Ovary (tissue), 9 donors: ENCODE results near the gene ADCY9. TPM values are rescaled to one million over a fixed set of nuclear protein-coding genes. Genes with fewer than 3 reads are reported as not detected.

Source experiments
- DNase-seq, 5 donors: peaks; one replicate each; pipeline ENCODE4 v3.0.0-alpha.2; 2019 to 2020
- H3K27ac ChIP-seq, 2 donors: fragments of 200-600 bp; one replicate each; pipeline versions ENCODE4 v1.5.1 to v1.8.0; 2019 to 2022
- H3K27me3 ChIP-seq: fragments of 200-600 bp; one replicate; pipeline ENCODE4 v1.8.0; 2022
- H3K36me3 ChIP-seq: fragments of 200-600 bp; sonication (generic); one replicate; pipeline ENCODE4 v1.5.1; 2019
- H3K4me1 ChIP-seq: one replicate; pipeline ENCODE4 v1.8.1; 2013; ENCODE audit warnings: mild to moderate bottlenecking, moderate library complexity; ENCODE audit not compliant: insufficient read depth
- H3K4me3 ChIP-seq: fragments of 200-600 bp; sonication (generic); one replicate; pipeline ENCODE4 v1.5.1; 2017
- H3K9me3 ChIP-seq, 2 donors: fragments of 200-600 bp in 1 of 2; sonication (generic) in 1 of 2; one replicate each; pipeline versions ENCODE4 v1.5.1 to v1.8.1; 2013 to 2019; ENCODE audit warnings: mild to moderate bottlenecking in 1 of 2, moderate library complexity in 1 of 2
- CTCF ChIP-seq, 3 donors: fragments of 450-650 bp in 2 of 3; fragments of 200-600 bp in 1 of 3; IDR thresholded peaks; one replicate each; pipeline versions ENCODE4 v1.5.1 to v1.8.0; 2016 to 2022; ENCODE audit warnings: antibody characterized with exemption in 3 of 3, mild to moderate bottlenecking in 1 of 3
- EP300 ChIP-seq: sonication (generic); formaldehyde crosslinking; IDR thresholded peaks from one replicate; pipeline ENCODE4 v1.6.1; 2017; ENCODE audit warnings: antibody characterized with exemption
- POLR2A ChIP-seq: fragments of 450-650 bp; IDR thresholded peaks from one replicate; pipeline ENCODE4 v1.6.1; 2017; ENCODE audit warnings: antibody characterized with exemption, mild to moderate bottlenecking, moderate library complexity
- WGBS, 3 donors: extraction: QIAGEN DNeasy Blood & Tissue Kit in 1 of 3; methylation state at CpG; one replicate each; pipeline versions ENCODE4 v1.1.5 to v1.1.7; 2013 to 2017; 5-methylcytosine and 5-hydroxymethylcytosine counted together
- intact Hi-C, 4 donors: fragments of 100-400 bp; cut with DNase I; formaldehyde crosslinking; loops; one replicate each; pipeline versions ENCODE4 v1.11.0 to v1.15.1; 2022 to 2023
- polyA plus RNA-seq, 2 donors: library from polyadenylated mRNA; stranded (reverse); fragments of 200-250 nt in 1 of 2; fragments of 350-450 nt in 1 of 2; fragmentation: Illumina TruSeq in 1 of 2; extraction: RNeasy Lipid Tissue Mini Kit (QIAGEN cat#74804) in 1 of 2; gene quantifications; one replicate each; pipeline ENCODE4 v1.2.3, GENCODE V29; 2013 to 2014
- total RNA-seq, 7 donors: library from RNA; depleted of rRNA in 2 of 7; stranded (reverse); fragments of >200 nt in 2 of 7; fragmentation: NEBNext Ultra II Directional in 3 of 7; extraction: Animal tissue kit (Norgen Biotek cat#: 25700) in 3 of 7; gene quantifications; one replicate each; pipeline versions ENCODE4 v1.1.0 to v1.2.4, GENCODE V29; 2016 to 2023
- donor health status: DM: no; HTN: no; CAD: no; lungs with moderate emphysema.
- donor health status: DM: no; HTN: no; CAD: no.
- donor health status: Bipolar disorder and iron deficiency.
- donor health status: DM: yes; HTN: yes; CAD: no.
- donor health status: DM: no; HTN: no; CAD: no.
- donor health status: DM: yes; HTN: yes; CAD: no.

ADCY9 gene
- total and polyA plus RNA-seq, 9 donors = 10.7 to 31.3 (median 23.3) TPM

- intact Hi-C loops = no loop called here
- DNase-seq = peak in 1 of 5 donors; percentile 34
- Histone ChIP-seq H3K27me3 (no peaks in the 10 kb centered on the region), H3K9me3 (no peaks in the 10 kb centered on the region), H3K4me1 (peaks cover 1% of the 10 kb centered on the region), H3K4me3 (no peak overlapping the region), H3K27ac (no peak overlapping the region), H3K36me3 (no peaks in the 10 kb centered on the region)
- no peak for TF ChIP-seq POLR2A
- no peak for TF ChIP-seq CTCF (IDR thresholded peaks at IDR 0.05)
- no peak for TF ChIP-seq EP300
- WGBS, 3 donors = 96 to 97% (median 97%) methylated on average over 49 to 50 of the region's 50 CpGs
These were observed 150.3 kb downstream of the ADCY9 start for GRCh38 chr16:3965781-3966582.

- intact Hi-C loops = no loop called here
- 88 to 91% (median 88%) methylated on average over 15 of the region's 15 CpGs for WGBS, 3 donors
- no peak overlapping the region for H3K27ac ChIP-seq
- DNase-seq = no peak
- no peaks in the 10 kb centered on the region for H3K36me3 ChIP-seq
- no peak overlapping the region for H3K4me3 ChIP-seq
- H3K9me3 ChIP-seq = no peaks in the 10 kb centered on the region
- peaks cover 1% of the 10 kb centered on the region for H3K4me1 ChIP-seq
- no peaks in the 10 kb centered on the region for H3K27me3 ChIP-seq
- TF ChIP-seq CTCF (IDR thresholded peaks at IDR 0.05) (no peak), EP300 (no peak), POLR2A (no peak)
These were observed 150.9 kb downstream of the ADCY9 start for GRCh38 chr16:3965306-3965705.

GRCh38 chr16:3964686-3965290 lies 151.5 kb downstream of the ADCY9 start:
- TF ChIP-seq POLR2A (no peak), EP300 (no peak), CTCF (IDR thresholded peaks at IDR 0.05) (no peak)
- Histone ChIP-seq H3K27me3 (no peaks in the 10 kb centered on the region), H3K4me1 (peaks cover 1% of the 10 kb centered on the region), H3K9me3 (no peaks in the 10 kb centered on the region), H3K27ac (no peak overlapping the region), H3K36me3 (no peaks in the 10 kb centered on the region), H3K4me3 (no peak overlapping the region)
- intact Hi-C loops = no loop called here
- DNase-seq = no peak
- WGBS, 3 donors = 89 to 93% (median 92%) methylated on average over 27 to 28 of the region's 28 CpGs

GRCh38 chr16:3963886-3964685 lies 152.2 kb downstream of the ADCY9 start:
- Histone ChIP-seq H3K36me3 (no peaks in the 10 kb centered on the region), H3K4me3 (no peak overlapping the region), H3K9me3 (no peaks in the 10 kb centered on the region), H3K4me1 (peaks cover 2% of the 10 kb centered on the region), H3K27me3 (no peaks in the 10 kb centered on the region), H3K27ac (no peak overlapping the region)
- TF ChIP-seq POLR2A (no peak), CTCF (IDR thresholded peaks at IDR 0.05) (no peak), EP300 (no peak)
- 75 to 86% (median 77%) methylated on average over 29 of the region's 29 CpGs for WGBS, 3 donors
- intact Hi-C loops = no loop called here
- peak in 1 of 5 donors; percentile 38 for DNase-seq
